ENCODE measurements around the gene ROBO1. TPM values are rescaled to one million over a fixed set of nuclear protein-coding genes. Genes with fewer than 3 reads are reported as not detected.

Gene ROBO1
- polyA plus RNA-seq, 4 donors = 0.81 to 12.2 (median 2.6) TPM

DNA sequence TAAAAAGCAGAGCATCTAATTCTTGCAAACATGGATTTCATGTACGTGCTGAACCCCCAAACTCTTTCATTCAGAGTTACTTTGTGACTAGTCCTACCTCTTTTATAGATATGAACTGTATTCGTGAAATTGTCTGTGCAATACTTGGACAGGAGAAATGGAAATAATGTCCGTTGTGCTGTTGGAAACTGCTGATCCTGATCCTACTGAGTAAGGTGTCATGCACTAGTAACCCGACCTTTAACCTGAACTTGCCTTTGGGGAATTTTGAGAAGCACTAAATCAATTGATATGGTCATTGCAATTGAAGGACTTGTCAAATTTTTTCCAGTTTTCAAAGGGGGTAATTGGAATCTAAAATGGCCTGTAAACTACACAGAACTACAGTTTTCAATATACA is 856.4 kb downstream of the ROBO1 start:
- DNase-seq = no peak
- H3K36me3 ChIP-seq (ENCODE audit: control insufficient read depth in 3 of 3, insufficient read depth in 2 of 3, low read depth in 1 of 3, low read length in 3 of 3) = no peaks in the 10 kb centered on the region
- H3K4me1 ChIP-seq (ENCODE audit: control insufficient read depth in 3 of 3, insufficient read depth in 2 of 3, low read depth in 1 of 3, low read length in 2 of 3) = no peaks in the 10 kb centered on the region
- H3K27ac ChIP-seq (ENCODE audit: low read depth in 1 of 3, low read length in 2 of 3) = no peak overlapping the region
- no peaks in the 10 kb centered on the region for H3K27me3 ChIP-seq (ENCODE audit: control insufficient read depth in 3 of 3, insufficient read depth in 3 of 3, low read length in 3 of 3)
- no peaks in the 10 kb centered on the region for H3K9me3 ChIP-seq (ENCODE audit: control insufficient read depth in 2 of 2, insufficient read depth in 1 of 2, low read depth in 1 of 2, low read length in 1 of 2)
- H3K4me3 ChIP-seq (ENCODE audit: low read depth in 1 of 3, low read length in 3 of 3) = no peak overlapping the region
- WGBS, 3 donors = 65 to 84% (median 82%) methylated on average over 4 of the region's 4 CpGs
- no peak for FAIRE-seq

DNA sequence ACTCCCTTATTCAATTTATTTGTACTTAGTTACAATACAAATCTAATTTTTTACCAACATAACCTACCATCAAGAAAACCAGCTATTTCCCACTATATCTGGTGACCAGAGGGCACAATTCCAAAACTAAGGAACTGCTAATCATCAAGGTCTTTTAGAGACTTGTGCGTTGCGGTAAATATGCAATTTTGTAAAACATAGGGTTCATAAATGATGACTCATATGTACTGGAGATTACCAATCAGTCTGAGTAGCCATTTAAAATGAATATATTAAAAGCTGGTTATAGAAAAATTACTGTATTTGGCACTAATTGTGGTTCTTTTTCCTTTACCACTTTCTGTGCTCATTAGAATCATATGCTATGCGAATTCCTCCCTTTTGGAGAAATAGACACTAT is 859.6 kb downstream of the ROBO1 start:
- WGBS, 3 donors = 70 to 82% (median 78%) methylated on average over 3 of the region's 3 CpGs
- DNase-seq (no peak), FAIRE-seq (no peak)
- H3K27ac ChIP-seq (ENCODE audit: low read depth in 1 of 3, low read length in 2 of 3) = no peak overlapping the region
- no peaks in the 10 kb centered on the region for H3K9me3 ChIP-seq (ENCODE audit: control insufficient read depth in 2 of 2, insufficient read depth in 1 of 2, low read depth in 1 of 2, low read length in 1 of 2)
- no peaks in the 10 kb centered on the region for H3K27me3 ChIP-seq (ENCODE audit: control insufficient read depth in 3 of 3, insufficient read depth in 3 of 3, low read length in 3 of 3)
- H3K4me3 ChIP-seq (ENCODE audit: low read depth in 1 of 3, low read length in 3 of 3) = no peak overlapping the region
- no peaks in the 10 kb centered on the region for H3K4me1 ChIP-seq (ENCODE audit: control insufficient read depth in 3 of 3, insufficient read depth in 2 of 3, low read depth in 1 of 3, low read length in 2 of 3)
- no peaks in the 10 kb centered on the region for H3K36me3 ChIP-seq (ENCODE audit: control insufficient read depth in 3 of 3, insufficient read depth in 2 of 3, low read depth in 1 of 3, low read length in 3 of 3)

- FAIRE-seq = no peak
These were observed 860.4 kb downstream of the ROBO1 start for GRCh38 chr3:78907367-78907766.

DNA sequence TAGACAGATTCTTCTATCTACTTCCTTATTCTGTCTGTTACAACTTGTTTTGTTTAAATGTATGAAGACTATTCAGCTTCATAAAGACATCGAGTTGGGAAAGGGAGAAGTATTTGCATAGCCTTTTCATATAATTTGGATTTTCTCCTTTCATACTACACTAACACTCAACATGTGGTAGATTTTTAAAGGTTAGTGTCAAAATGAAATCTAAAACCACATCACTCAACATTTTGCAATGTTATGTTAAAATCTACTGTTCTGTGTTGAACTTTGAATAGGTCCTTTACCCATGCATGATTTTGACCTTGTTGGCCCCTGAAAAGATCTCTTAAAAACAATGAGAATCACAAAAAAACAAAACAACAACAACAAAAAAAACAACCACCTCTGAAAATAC is 860.9 kb downstream of the ROBO1 start:
- H3K27ac ChIP-seq (ENCODE audit: low read depth in 1 of 3, low read length in 2 of 3) = no peak overlapping the region
- no peak for DNase-seq
- no peak for FAIRE-seq
- no peak overlapping the region for H3K4me3 ChIP-seq (ENCODE audit: low read depth in 1 of 3, low read length in 3 of 3)
- 71 to 94% (median 85%) methylated on average over 1 of the region's 1 CpG for WGBS, 3 donors
- H3K36me3 ChIP-seq (ENCODE audit: control insufficient read depth in 3 of 3, insufficient read depth in 2 of 3, low read depth in 1 of 3, low read length in 3 of 3) = no peaks in the 10 kb centered on the region
- H3K4me1 ChIP-seq (ENCODE audit: control insufficient read depth in 3 of 3, insufficient read depth in 2 of 3, low read depth in 1 of 3, low read length in 2 of 3) = no peaks in the 10 kb centered on the region
- H3K27me3 ChIP-seq (ENCODE audit: control insufficient read depth in 3 of 3, insufficient read depth in 3 of 3, low read length in 3 of 3) = no peaks in the 10 kb centered on the region
- H3K9me3 ChIP-seq (ENCODE audit: control insufficient read depth in 2 of 2, insufficient read depth in 1 of 2, low read depth in 1 of 2, low read length in 1 of 2) = no peaks in the 10 kb centered on the region

More at GRCh38 chr3:78907367-78907766, 860.4 kb downstream of the ROBO1 start:
- WGBS, 3 donors = 57 to 88% (median 68%) methylated on average over 2 of the region's 2 CpGs
- Histone ChIP-seq H3K36me3 (ENCODE audit: control insufficient read depth in 3 of 3, insufficient read depth in 2 of 3, low read depth in 1 of 3, low read length in 3 of 3) (no peaks in the 10 kb centered on the region), H3K4me3 (ENCODE audit: low read depth in 1 of 3, low read length in 3 of 3) (no peak overlapping the region), H3K27me3 (ENCODE audit: control insufficient read depth in 3 of 3, insufficient read depth in 3 of 3, low read length in 3 of 3) (no peaks in the 10 kb centered on the region), H3K9me3 (ENCODE audit: control insufficient read depth in 2 of 2, insufficient read depth in 1 of 2, low read depth in 1 of 2, low read length in 1 of 2) (no peaks in the 10 kb centered on the region), H3K27ac (ENCODE audit: low read depth in 1 of 3, low read length in 2 of 3) (no peak overlapping the region), H3K4me1 (ENCODE audit: control insufficient read depth in 3 of 3, insufficient read depth in 2 of 3, low read depth in 1 of 3, low read length in 2 of 3) (no peaks in the 10 kb centered on the region)
- DNase-seq = no peak

DNA sequence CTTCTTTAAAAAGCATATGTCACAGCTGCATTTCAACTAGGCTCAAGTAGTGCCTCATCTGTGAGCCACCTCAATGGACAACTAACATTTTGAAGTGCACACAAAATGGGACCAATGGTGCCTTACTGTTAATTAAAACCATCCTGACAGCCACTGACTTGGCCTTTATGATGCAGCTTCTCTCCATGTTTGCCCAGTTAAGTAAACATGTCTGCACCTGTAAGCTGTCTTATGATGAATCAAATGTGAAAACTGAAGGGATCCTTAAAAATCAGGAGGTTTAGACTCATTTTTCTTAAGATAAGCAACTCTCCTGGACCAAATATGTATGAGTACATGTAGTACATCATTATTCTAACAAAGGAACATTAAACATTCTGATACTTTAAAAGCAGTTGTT is 861.6 kb downstream of the ROBO1 start:
- H3K9me3 ChIP-seq (ENCODE audit: control insufficient read depth in 2 of 2, insufficient read depth in 1 of 2, low read depth in 1 of 2, low read length in 1 of 2) = no peaks in the 10 kb centered on the region
- H3K27me3 ChIP-seq (ENCODE audit: control insufficient read depth in 3 of 3, insufficient read depth in 3 of 3, low read length in 3 of 3) = no peaks in the 10 kb centered on the region
- FAIRE-seq = no peak
- DNase-seq = no peak
- no peaks in the 10 kb centered on the region for H3K36me3 ChIP-seq (ENCODE audit: control insufficient read depth in 3 of 3, insufficient read depth in 2 of 3, low read depth in 1 of 3, low read length in 3 of 3)
- H3K4me3 ChIP-seq (ENCODE audit: low read depth in 1 of 3, low read length in 3 of 3) = no peak overlapping the region
- no peaks in the 10 kb centered on the region for H3K4me1 ChIP-seq (ENCODE audit: control insufficient read depth in 3 of 3, insufficient read depth in 2 of 3, low read depth in 1 of 3, low read length in 2 of 3)
- H3K27ac ChIP-seq (ENCODE audit: low read depth in 1 of 3, low read length in 2 of 3) = no peak overlapping the region

DNA sequence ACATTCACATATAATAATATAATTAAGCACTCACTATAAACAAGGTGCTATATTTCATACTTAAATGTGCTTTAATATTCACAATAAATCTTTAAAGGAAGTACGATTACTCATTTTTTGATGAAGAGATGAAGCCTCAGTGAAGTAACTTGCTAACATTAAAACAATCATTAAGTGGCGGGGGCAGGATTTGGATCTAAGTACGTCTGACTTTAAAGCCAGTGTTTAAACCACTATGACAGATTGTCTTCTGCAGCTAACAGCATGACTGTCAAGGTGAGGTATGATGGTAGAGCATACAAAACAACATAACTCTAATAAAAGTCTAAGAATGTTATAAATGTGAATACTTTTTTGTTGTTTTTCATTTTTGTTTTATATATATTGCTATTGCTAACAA is 862.1 kb downstream of the ROBO1 start:
- DNase-seq (no peak), FAIRE-seq (no peak)
- Histone ChIP-seq H3K9me3 (ENCODE audit: control insufficient read depth in 2 of 2, insufficient read depth in 1 of 2, low read depth in 1 of 2, low read length in 1 of 2) (no peaks in the 10 kb centered on the region), H3K4me1 (ENCODE audit: control insufficient read depth in 3 of 3, insufficient read depth in 2 of 3, low read depth in 1 of 3, low read length in 2 of 3) (no peaks in the 10 kb centered on the region), H3K27ac (ENCODE audit: low read depth in 1 of 3, low read length in 2 of 3) (no peak overlapping the region), H3K4me3 (ENCODE audit: low read depth in 1 of 3, low read length in 3 of 3) (no peak overlapping the region), H3K36me3 (ENCODE audit: control insufficient read depth in 3 of 3, insufficient read depth in 2 of 3, low read depth in 1 of 3, low read length in 3 of 3) (no peaks in the 10 kb centered on the region), H3K27me3 (ENCODE audit: control insufficient read depth in 3 of 3, insufficient read depth in 3 of 3, low read length in 3 of 3) (no peaks in the 10 kb centered on the region)
- WGBS, 3 donors = 80 to 89% (median 87%) methylated on average over 3 of the region's 3 CpGs

GRCh38 chr3:78901544-78901943 is 866.3 kb downstream of the ROBO1 start:
- WGBS, 3 donors = 89 to 95% (median 93%) methylated on average over 1 of the region's 1 CpG
- DNase-seq (no peak), FAIRE-seq (no peak)
- Histone ChIP-seq H3K27ac (ENCODE audit: low read depth in 1 of 3, low read length in 2 of 3) (no peak overlapping the region), H3K4me1 (ENCODE audit: control insufficient read depth in 3 of 3, insufficient read depth in 2 of 3, low read depth in 1 of 3, low read length in 2 of 3) (no peaks in the 10 kb centered on the region), H3K27me3 (ENCODE audit: control insufficient read depth in 3 of 3, insufficient read depth in 3 of 3, low read length in 3 of 3) (no peaks in the 10 kb centered on the region), H3K9me3 (ENCODE audit: control insufficient read depth in 2 of 2, insufficient read depth in 1 of 2, low read depth in 1 of 2, low read length in 1 of 2) (no peaks in the 10 kb centered on the region), H3K36me3 (ENCODE audit: control insufficient read depth in 3 of 3, insufficient read depth in 2 of 3, low read depth in 1 of 3, low read length in 3 of 3) (no peaks in the 10 kb centered on the region), H3K4me3 (ENCODE audit: low read depth in 1 of 3, low read length in 3 of 3) (no peak overlapping the region)

- Histone ChIP-seq H3K27ac (ENCODE audit: low read depth in 1 of 3, low read length in 2 of 3) (no peak overlapping the region), H3K4me1 (ENCODE audit: control insufficient read depth in 3 of 3, insufficient read depth in 2 of 3, low read depth in 1 of 3, low read length in 2 of 3) (no peaks in the 10 kb centered on the region), H3K36me3 (ENCODE audit: control insufficient read depth in 3 of 3, insufficient read depth in 2 of 3, low read depth in 1 of 3, low read length in 3 of 3) (no peaks in the 10 kb centered on the region), H3K4me3 (ENCODE audit: low read depth in 1 of 3, low read length in 3 of 3) (no peak overlapping the region), H3K9me3 (ENCODE audit: control insufficient read depth in 2 of 2, insufficient read depth in 1 of 2, low read depth in 1 of 2, low read length in 1 of 2) (no peaks in the 10 kb centered on the region), H3K27me3 (ENCODE audit: control insufficient read depth in 3 of 3, insufficient read depth in 3 of 3, low read length in 3 of 3) (no peaks in the 10 kb centered on the region)
- DNase-seq (no peak), FAIRE-seq (peak; percentile 26)
- WGBS, 3 donors = 75 to 85% (median 82%) methylated on average over 3 of the region's 3 CpGs
These were observed 866.9 kb downstream of the ROBO1 start for GRCh38 chr3:78900880-78901279.

DNA sequence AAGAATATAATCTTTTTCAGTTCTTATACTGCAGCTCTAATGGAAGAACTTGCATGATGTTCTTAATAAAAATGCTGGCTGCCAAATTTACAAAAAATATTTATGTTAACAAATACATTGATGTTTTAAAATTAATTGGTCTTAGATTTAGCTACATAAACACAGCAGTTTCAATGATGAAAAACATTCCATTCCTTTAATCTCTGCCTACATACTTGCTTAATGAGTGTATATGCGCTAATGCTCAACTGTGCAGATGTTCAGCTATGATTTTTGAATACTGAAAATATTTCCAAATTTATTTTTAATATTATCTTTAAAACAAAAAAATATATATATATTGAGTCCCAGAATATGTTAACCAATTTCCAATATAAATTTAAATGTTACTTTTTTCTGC is 867.4 kb downstream of the ROBO1 start:
- no peaks in the 10 kb centered on the region for H3K36me3 ChIP-seq (ENCODE audit: control insufficient read depth in 3 of 3, insufficient read depth in 2 of 3, low read depth in 1 of 3, low read length in 3 of 3)
- H3K9me3 ChIP-seq (ENCODE audit: control insufficient read depth in 2 of 2, insufficient read depth in 1 of 2, low read depth in 1 of 2, low read length in 1 of 2) = no peaks in the 10 kb centered on the region
- WGBS, 3 donors = 86 to 90% (median 90%) methylated on average over 1 of the region's 1 CpG
- H3K27ac ChIP-seq (ENCODE audit: low read depth in 1 of 3, low read length in 2 of 3) = no peak overlapping the region
- FAIRE-seq (no peak), DNase-seq (no peak)
- no peaks in the 10 kb centered on the region for H3K27me3 ChIP-seq (ENCODE audit: control insufficient read depth in 3 of 3, insufficient read depth in 3 of 3, low read length in 3 of 3)
- no peaks in the 10 kb centered on the region for H3K4me1 ChIP-seq (ENCODE audit: control insufficient read depth in 3 of 3, insufficient read depth in 2 of 3, low read depth in 1 of 3, low read length in 2 of 3)
- no peak overlapping the region for H3K4me3 ChIP-seq (ENCODE audit: low read depth in 1 of 3, low read length in 3 of 3)

All from small intestine (tissue), 7 donors.